Sigmoid colon (tissue), 4 donors: Measurements from ENCODE around the gene ASAP2.

Source experiments
- EP300 ChIP-seq, 4 donors: sonication (generic); formaldehyde crosslinking; IDR thresholded peaks; one replicate each; pipeline ENCODE4 v1.6.1; 2017; ENCODE audit warnings: antibody characterized with exemption in 4 of 4
- TF ChIP-seq, protein P1 (sequence below), 4 experiments: fragments of 450-650 bp in 3 of 4; fragments of 200-600 bp in 1 of 4; IDR thresholded peaks; one replicate each; pipeline ENCODE4 v1.5.1; 2016 to 2019; ENCODE audit warnings: antibody characterized with exemption in 4 of 4, mild to moderate bottlenecking in 3 of 4, moderate library complexity in 2 of 4

DNA sequence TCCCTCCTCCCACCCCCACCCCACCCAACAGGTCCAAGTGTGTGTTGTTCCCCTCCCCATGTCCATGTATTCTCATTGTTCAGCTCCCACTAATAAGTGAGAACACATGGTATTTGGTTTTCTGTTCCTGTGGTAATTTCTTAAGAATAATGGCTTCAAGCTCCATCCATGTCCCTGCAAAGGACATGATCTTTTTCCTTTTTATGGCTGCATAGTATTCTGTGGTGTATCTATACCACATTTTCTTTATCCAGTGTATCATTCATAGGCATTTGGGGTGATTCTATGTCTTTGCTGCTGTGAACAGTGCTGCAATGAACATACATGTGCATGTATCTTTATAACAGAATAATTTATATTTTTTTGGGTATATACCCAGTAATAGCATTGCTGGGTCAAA is 12.3 kb upstream of the ASAP2 start:
- no peak for TF ChIP-seq EP300 (IDR thresholded peaks at IDR 0.05)
- TF ChIP-seq, protein P1, sequence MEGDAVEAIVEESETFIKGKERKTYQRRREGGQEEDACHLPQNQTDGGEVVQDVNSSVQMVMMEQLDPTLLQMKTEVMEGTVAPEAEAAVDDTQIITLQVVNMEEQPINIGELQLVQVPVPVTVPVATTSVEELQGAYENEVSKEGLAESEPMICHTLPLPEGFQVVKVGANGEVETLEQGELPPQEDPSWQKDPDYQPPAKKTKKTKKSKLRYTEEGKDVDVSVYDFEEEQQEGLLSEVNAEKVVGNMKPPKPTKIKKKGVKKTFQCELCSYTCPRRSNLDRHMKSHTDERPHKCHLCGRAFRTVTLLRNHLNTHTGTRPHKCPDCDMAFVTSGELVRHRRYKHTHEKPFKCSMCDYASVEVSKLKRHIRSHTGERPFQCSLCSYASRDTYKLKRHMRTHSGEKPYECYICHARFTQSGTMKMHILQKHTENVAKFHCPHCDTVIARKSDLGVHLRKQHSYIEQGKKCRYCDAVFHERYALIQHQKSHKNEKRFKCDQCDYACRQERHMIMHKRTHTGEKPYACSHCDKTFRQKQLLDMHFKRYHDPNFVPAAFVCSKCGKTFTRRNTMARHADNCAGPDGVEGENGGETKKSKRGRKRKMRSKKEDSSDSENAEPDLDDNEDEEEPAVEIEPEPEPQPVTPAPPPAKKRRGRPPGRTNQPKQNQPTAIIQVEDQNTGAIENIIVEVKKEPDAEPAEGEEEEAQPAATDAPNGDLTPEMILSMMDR (IDR thresholded peaks at IDR 0.05): no peak
